ENCODE measurements around the gene SMIM44. TPM values are rescaled to one million over a fixed set of nuclear protein-coding genes. Genes with fewer than 3 reads are reported as not detected.
"Not testable (repeated sequence)": the region's sequence is repeated elsewhere in the genome, so short reads cannot be mapped to it uniquely, and the experiment has no call there.

Gene SMIM44
- total RNA-seq, 1 donor from 2014 or later, result not detected

- intact Hi-C loops (cut with micrococcal nuclease), result no loop called here
Observed at GRCh38 chr19:3462991-3463713, 20.1 kb downstream of the SMIM44 start.

GRCh38 chr19:3459965-3460582 lies 23.2 kb downstream of the SMIM44 start:
- intact Hi-C loops (cut with micrococcal nuclease), result no loop called here

GRCh38 chr19:3459089-3459881 lies 24.0 kb downstream of the SMIM44 start:
- intact Hi-C loops (cut with micrococcal nuclease), result no loop called here

- intact Hi-C loops (cut with micrococcal nuclease), result no loop called here
Observed at GRCh38 chr19:3458229-3459088, 24.8 kb downstream of the SMIM44 start.

GRCh38 chr19:3457528-3458228 lies 25.6 kb downstream of the SMIM44 start:
- intact Hi-C loops (cut with micrococcal nuclease), result no loop called here

- intact Hi-C loops (cut with micrococcal nuclease), result no loop called here
Observed at GRCh38 chr19:3456925-3457527, 26.2 kb downstream of the SMIM44 start.

GRCh38 chr19:3455960-3456601 lies 27.2 kb downstream of the SMIM44 start:
- intact Hi-C loops (cut with micrococcal nuclease), result no loop called here

GRCh38 chr19:3455393-3455955 lies 27.8 kb downstream of the SMIM44 start:
- intact Hi-C loops (cut with micrococcal nuclease), result no loop called here

GRCh38 chr19:3454656-3455392 lies 28.4 kb downstream of the SMIM44 start:
- intact Hi-C loops (cut with micrococcal nuclease), result no loop called here

- intact Hi-C loops (cut with micrococcal nuclease), result no loop called here
Observed at GRCh38 chr19:3453840-3454239, 29.4 kb downstream of the SMIM44 start.

- intact Hi-C loops (cut with micrococcal nuclease), result not testable (repeated sequence)
Observed at GRCh38 chr19:3452942-3453214, 30.4 kb downstream of the SMIM44 start.

GRCh38 chr19:3452171-3452941 lies 30.9 kb downstream of the SMIM44 start:
- intact Hi-C loops (cut with micrococcal nuclease), result no loop called here

GRCh38 chr19:3451451-3451866 lies 31.8 kb downstream of the SMIM44 start:
- intact Hi-C loops (cut with micrococcal nuclease), result no loop called here

GRCh38 chr19:3450796-3451411 lies 32.3 kb downstream of the SMIM44 start:
- intact Hi-C loops (cut with micrococcal nuclease), result no loop called here

- intact Hi-C loops (cut with micrococcal nuclease), result no loop called here
Observed at GRCh38 chr19:3448616-3449334, 34.5 kb downstream of the SMIM44 start.

- intact Hi-C loops (cut with micrococcal nuclease), result not testable (repeated sequence)
Observed at GRCh38 chr19:3446657-3447056, 36.6 kb downstream of the SMIM44 start.

GRCh38 chr19:3444695-3445234 lies 38.5 kb downstream of the SMIM44 start:
- intact Hi-C loops (cut with micrococcal nuclease), result no loop called here
